ENCODE measurements around the gene MLH3. TPM values are rescaled to one million over a fixed set of nuclear protein-coding genes. Genes with fewer than 3 reads are reported as not detected.

MLH3 gene
- total and polyA plus RNA-seq, 2 of the 13 experiments (the other 11 are each of a cell fraction or from before 2014, with no cell fraction given): 14.4 to 24.8 TPM

DNA sequence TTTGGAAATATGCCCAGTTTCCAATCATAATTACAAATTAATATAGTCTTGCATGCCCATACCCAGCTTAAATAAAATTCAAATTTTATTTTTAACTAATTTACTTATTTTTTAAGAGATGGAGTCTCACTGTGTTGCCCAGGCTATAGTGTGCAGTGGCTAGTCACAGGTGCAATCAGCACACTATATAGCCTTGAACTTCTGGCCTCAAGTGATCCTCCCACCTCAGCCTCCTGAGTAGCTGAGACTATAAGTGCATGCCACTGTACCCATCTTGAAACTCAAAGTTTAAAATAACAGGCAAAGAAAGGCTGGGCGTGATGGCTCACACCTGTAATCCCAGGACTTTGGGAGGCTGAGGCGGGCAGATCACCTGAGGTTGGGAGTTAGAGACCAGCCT is 10.3 kb downstream of the MLH3 start:
- CTCF ChIA-PET (ENCODE audit: low intra/inter-chr PET ratio, low total read pairs): no interaction called here
- no peak for TF ChIP-seq ATF6 (CRISPR knock-in tag; conservative IDR thresholded peaks at IDR 0.05)
- peak; percentile 94 for TF ChIP-seq ZNF121 (CRISPR knock-in tag; IDR thresholded peaks at IDR 0.05)
- no peak for TF ChIP-seq ZNF382 (CRISPR knock-in tag; IDR thresholded peaks at IDR 0.05; ENCODE audit: borderline replicate concordance)
- TF ChIP-seq POLR2AphosphoS5 (IDR thresholded peaks at IDR 0.05; ENCODE audit: low read depth, low read length): no peak
- peak; percentile 16; the same call in 1 of the 2 replicates for TF ChIP-seq RARA (CRISPR knock-in tag; IDR thresholded peaks at IDR 0.05)
- TF ChIP-seq, protein P1, sequence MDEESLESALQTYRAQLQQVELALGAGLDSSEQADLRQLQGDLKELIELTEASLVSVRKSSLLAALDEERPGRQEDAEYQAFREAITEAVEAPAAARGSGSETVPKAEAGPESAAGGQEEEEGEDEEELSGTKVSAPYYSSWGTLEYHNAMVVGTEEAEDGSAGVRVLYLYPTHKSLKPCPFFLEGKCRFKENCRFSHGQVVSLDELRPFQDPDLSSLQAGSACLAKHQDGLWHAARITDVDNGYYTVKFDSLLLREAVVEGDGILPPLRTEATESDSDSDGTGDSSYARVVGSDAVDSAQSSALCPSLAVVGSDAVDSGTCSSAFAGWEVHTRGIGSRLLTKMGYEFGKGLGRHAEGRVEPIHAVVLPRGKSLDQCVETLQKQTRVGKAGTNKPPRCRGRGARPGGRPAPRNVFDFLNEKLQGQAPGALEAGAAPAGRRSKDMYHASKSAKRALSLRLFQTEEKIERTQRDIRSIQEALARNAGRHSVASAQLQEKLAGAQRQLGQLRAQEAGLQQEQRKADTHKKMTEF (CRISPR knock-in tag; IDR thresholded peaks at IDR 0.05): 0 out of 2 replicates have a peak, but pooled peaks have one; percentile 15
- no peak for TF ChIP-seq RFXANK (CRISPR knock-in tag; IDR thresholded peaks at IDR 0.05)
- TF ChIP-seq JUN (CRISPR knock-in tag; IDR thresholded peaks at IDR 0.05): no peak
- TF ChIP-seq, protein P2, sequence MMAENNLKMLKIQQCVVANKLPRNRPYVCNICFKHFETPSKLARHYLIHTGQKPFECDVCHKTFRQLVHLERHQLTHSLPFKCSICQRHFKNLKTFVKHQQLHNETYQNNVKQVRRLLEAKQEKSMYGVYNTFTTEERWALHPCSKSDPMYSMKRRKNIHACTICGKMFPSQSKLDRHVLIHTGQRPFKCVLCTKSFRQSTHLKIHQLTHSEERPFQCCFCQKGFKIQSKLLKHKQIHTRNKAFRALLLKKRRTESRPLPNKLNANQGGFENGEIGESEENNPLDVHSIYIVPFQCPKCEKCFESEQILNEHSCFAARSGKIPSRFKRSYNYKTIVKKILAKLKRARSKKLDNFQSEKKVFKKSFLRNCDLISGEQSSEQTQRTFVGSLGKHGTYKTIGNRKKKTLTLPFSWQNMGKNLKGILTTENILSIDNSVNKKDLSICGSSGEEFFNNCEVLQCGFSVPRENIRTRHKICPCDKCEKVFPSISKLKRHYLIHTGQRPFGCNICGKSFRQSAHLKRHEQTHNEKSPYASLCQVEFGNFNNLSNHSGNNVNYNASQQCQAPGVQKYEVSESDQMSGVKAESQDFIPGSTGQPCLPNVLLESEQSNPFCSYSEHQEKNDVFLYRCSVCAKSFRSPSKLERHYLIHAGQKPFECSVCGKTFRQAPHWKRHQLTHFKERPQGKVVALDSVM (CRISPR knock-in tag; IDR thresholded peaks at IDR 0.05): peak; percentile 95
- TF ChIP-seq ZNF546 (CRISPR knock-in tag; conservative IDR thresholded peaks at IDR 0.05): no peak
- TF ChIP-seq SP1 (IDR thresholded peaks at IDR 0.05): no peak
- TF ChIP-seq SP1 (CRISPR knock-in tag; IDR thresholded peaks at IDR 0.05): no peak
- TF ChIP-seq ZNF552 (CRISPR knock-in tag; IDR thresholded peaks at IDR 0.05; ENCODE audit: borderline replicate concordance): no peak
- TF ChIP-seq ZNF3 (CRISPR knock-in tag; IDR thresholded peaks at IDR 0.05): peak; percentile 88
- H3K4me3 ChIP-seq (replicated peaks in 1 of 3; ENCODE audit: insufficient read depth in 1 of 3, low read depth in 2 of 3, low read length in 3 of 3): no peak overlapping the region
- no peak overlapping the region for H2AFZ ChIP-seq (ENCODE audit: low read length)
- H3K9ac ChIP-seq (ENCODE audit: insufficient read depth, low read depth, low read length): no peak overlapping the region
- in situ Hi-C loops (cut with HindIII; ENCODE audit: extremely low pct_ligation_motif_present, low pct_unique_long_range_greater_than_20kb) (no loop called here), intact Hi-C loops (cut with micrococcal nuclease; ENCODE audit: unreplicated experiment) (no loop called here)
- no peaks in the 10 kb centered on the region for H3K9me3 ChIP-seq (ENCODE audit: low read length)
- H3K27ac ChIP-seq (ENCODE audit: extremely low read length, insufficient read depth, low read length): peak overlapping the region; percentile 80
- POLR2A ChIA-PET: interaction anchor here (1.2 to 3.3 kb wide), 3 partner anchors 10 to 86 kb away, joined by 3 to 13 read pairs (median 10); partner anchors contain the start of genes MLH3, NEK9 and ZC2HC1C
- DNase-seq (ENCODE audit: low spot score) (no peak), ATAC-seq (no peak), FAIRE-seq (no peak)
- H3K79me2 ChIP-seq (ENCODE audit: insufficient read depth, low read length): peaks cover 15% of the 10 kb centered on the region
- peak overlapping the region; percentile 54 for H3K4me2 ChIP-seq (ENCODE audit: low read depth, low read length)
- BruUV-seq (replicated peaks): no TSS peak
- peaks cover 7 to 15% of the 10 kb centered on the region in 2 experiments for H3K36me3 ChIP-seq (replicated peaks in 1 of 2; ENCODE audit: control insufficient read depth in 1 of 2, insufficient read depth in 2 of 2, low read length in 2 of 2)
- 97% methylated on average over 2 of the region's 2 CpGs for WGBS (ENCODE audit: low lambda C conversion rate)
- H4K20me1 ChIP-seq (ENCODE audit: insufficient read depth, low read length): no peaks in the 10 kb centered on the region
- no peaks in the 10 kb centered on the region for H3K27me3 ChIP-seq (ENCODE audit: control insufficient read depth in 1 of 2, insufficient read depth in 2 of 2, low read length in 2 of 2)
- peaks cover 52% of the 10 kb centered on the region for H3K4me1 ChIP-seq (ENCODE audit: insufficient read depth, low read length)

Data from HepG2 (cell line).